ENCODE results near the gene DDX60. TPM values are rescaled to one million over a fixed set of nuclear protein-coding genes. Genes with fewer than 3 reads are reported as not detected.

Gene DDX60
- polyA plus RNA-seq, 1 of the 3 experiments (the other 2 are of a cell fraction) = 2.7 TPM

DNA sequence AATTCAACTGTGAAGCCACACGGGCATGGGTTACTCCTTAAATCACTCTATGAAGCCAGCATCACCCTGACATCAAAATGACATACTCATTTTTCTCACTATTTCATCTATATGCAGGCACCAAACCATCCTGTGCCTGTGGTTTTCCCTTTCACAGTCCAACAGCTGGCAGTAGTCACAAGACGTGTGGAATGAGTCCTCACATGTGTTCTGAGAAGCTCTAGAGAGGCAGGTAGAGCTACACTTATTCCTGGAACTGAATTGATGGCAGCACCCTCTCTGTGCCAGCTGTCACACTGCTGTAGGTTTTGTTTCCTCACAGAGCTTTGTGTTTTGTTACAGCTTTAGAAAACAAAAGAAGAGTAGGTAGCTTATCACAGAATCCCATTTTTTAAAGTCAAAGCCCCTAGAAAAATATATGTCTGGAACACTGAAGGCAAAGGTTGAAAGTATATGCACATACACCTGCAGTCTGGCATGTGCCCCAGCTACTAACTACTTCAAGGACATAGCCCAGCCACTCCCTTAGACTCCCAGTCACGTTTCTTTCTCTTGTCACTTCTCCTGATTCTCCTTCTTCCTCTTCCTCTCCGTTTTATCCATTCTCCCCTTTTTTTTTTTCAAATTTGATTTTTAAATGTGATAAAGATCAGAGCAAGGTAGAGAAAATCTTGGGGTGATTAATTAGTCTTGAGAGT is 119.1 kb downstream of the DDX60 start:
- Histone ChIP-seq H3K9me2 (no peaks in the 10 kb centered on the region), H3K27ac (ENCODE audit: low read depth in 2 of 2, low read length in 1 of 2) (no peak overlapping the region), H3K4me3 (ENCODE audit: low read depth in 2 of 2, low read length in 1 of 2) (no peak overlapping the region), H4K20me1 (ENCODE audit: insufficient read depth) (no peaks in the 10 kb centered on the region), H3K27me3 (ENCODE audit: insufficient read depth) (no peaks in the 10 kb centered on the region), H3K9me3 (peaks cover 7% of the 10 kb centered on the region; the same call in 1 of the 2 replicates), H3K79me2 (ENCODE audit: insufficient read depth) (no peaks in the 10 kb centered on the region), H3K4me1 (ENCODE audit: control insufficient read depth in 1 of 2, insufficient read depth in 2 of 2, low read depth in 1 of 2, low read length in 1 of 2) (no peaks in the 10 kb centered on the region), H3F3A (replicated peaks; ENCODE audit: insufficient read depth) (no peaks in the 10 kb centered on the region), H3K4me2 (no peak overlapping the region), H3K36me3 (replicated peaks in 1 of 2; ENCODE audit: control insufficient read depth in 1 of 2, insufficient read depth in 2 of 2, low read length in 1 of 2) (no peaks in the 10 kb centered on the region), H3K9ac (no peak overlapping the region), H2AFZ (ENCODE audit: low read depth) (no peak overlapping the region)
- 37% methylated on average over 4 of the region's 4 CpGs for WGBS (ENCODE audit: low lambda C conversion rate)
- TF ChIP-seq FOSL2 (IDR thresholded peaks at IDR 0.05; ENCODE audit: borderline replicate concordance, low read depth) (no peak), GABPA (IDR thresholded peaks at IDR 0.05; ENCODE audit: low read depth) (no peak), EZH2phosphoT487 (IDR thresholded peaks at IDR 0.05; ENCODE audit: borderline replicate concordance, low read depth) (no peak), TCF12 (IDR thresholded peaks at IDR 0.05) (no peak), SMC3 (IDR thresholded peaks at IDR 0.05; ENCODE audit: low read depth, low read length) (no peak), CHD2 (IDR thresholded peaks at IDR 0.05; ENCODE audit: low read length, partially characterized antibody) (no peak), JUND (IDR thresholded peaks at IDR 0.05) (no peak)
- CTCF ChIA-PET = interaction anchor here (1.0 kb wide), 1 partner anchor 9 kb away, joined by 3 read pairs; no protein-coding TSS in a partner anchor
- POLR2A ChIA-PET = no interaction called here
- no peak for DNase-seq

DNA sequence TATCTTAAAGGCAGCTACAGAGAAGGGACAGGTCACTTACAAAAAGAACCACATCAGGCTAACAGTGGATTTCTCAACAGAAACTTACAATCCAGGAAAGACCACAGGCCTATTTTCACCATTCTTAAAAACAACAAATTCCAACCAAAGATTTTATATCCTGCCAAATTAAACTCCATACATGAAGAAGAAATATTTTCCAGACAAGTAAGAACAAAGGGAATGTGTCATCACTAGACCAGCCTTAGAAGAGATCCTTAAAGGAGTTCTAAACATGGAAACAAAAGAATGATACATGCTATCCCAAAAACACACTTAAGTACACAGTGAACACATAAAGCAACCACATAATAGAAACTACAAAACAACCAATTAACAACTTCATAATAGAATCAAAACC is 120.6 kb downstream of the DDX60 start:
- TF ChIP-seq ELF1 (IDR thresholded peaks at IDR 0.05) (no peak), FOXM1 (IDR thresholded peaks at IDR 0.05; ENCODE audit: low read depth) (no peak), FOXJ3 (CRISPR knock-in tag; IDR thresholded peaks at IDR 0.05) (no peak)
- TF ChIP-seq, protein P1, sequence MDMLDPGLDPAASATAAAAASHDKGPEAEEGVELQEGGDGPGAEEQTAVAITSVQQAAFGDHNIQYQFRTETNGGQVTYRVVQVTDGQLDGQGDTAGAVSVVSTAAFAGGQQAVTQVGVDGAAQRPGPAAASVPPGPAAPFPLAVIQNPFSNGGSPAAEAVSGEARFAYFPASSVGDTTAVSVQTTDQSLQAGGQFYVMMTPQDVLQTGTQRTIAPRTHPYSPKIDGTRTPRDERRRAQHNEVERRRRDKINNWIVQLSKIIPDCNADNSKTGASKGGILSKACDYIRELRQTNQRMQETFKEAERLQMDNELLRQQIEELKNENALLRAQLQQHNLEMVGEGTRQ (IDR thresholded peaks at IDR 0.05; ENCODE audit: borderline replicate concordance, low read depth, low read length) = no peak
- TF ChIP-seq, protein P2, sequence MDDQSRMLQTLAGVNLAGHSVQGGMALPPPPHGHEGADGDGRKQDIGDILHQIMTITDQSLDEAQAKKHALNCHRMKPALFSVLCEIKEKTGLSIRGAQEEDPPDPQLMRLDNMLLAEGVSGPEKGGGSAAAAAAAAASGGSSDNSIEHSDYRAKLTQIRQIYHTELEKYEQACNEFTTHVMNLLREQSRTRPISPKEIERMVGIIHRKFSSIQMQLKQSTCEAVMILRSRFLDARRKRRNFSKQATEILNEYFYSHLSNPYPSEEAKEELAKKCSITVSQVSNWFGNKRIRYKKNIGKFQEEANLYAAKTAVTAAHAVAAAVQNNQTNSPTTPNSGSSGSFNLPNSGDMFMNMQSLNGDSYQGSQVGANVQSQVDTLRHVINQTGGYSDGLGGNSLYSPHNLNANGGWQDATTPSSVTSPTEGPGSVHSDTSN (IDR thresholded peaks at IDR 0.05) = no peak
- TF ChIP-seq, protein P3, sequence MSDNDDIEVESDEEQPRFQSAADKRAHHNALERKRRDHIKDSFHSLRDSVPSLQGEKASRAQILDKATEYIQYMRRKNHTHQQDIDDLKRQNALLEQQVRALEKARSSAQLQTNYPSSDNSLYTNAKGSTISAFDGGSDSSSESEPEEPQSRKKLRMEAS (IDR thresholded peaks at IDR 0.05; ENCODE audit: low read depth) = no peak
- no peaks in the 10 kb centered on the region; the same call in 1 of the 2 replicates for H3K9me3 ChIP-seq
- no peaks in the 10 kb centered on the region for H3K27me3 ChIP-seq (ENCODE audit: insufficient read depth)
- no peaks in the 10 kb centered on the region for H3F3A ChIP-seq (replicated peaks; ENCODE audit: insufficient read depth)
- H3K79me2 ChIP-seq (ENCODE audit: insufficient read depth) = no peaks in the 10 kb centered on the region
- POLR2A ChIA-PET = no interaction called here
- H4K20me1 ChIP-seq (ENCODE audit: insufficient read depth) = no peaks in the 10 kb centered on the region
- H3K9ac ChIP-seq = no peak overlapping the region
- no peaks in the 10 kb centered on the region for H3K9me2 ChIP-seq
- no peak overlapping the region for H3K27ac ChIP-seq (ENCODE audit: low read depth in 2 of 2, low read length in 1 of 2)
- CTCF ChIA-PET = interaction anchor here (1.4 kb wide), 1 partner anchor 14 kb away, joined by 5 read pairs; no protein-coding TSS in a partner anchor
- no peak for DNase-seq
- H3K4me3 ChIP-seq (ENCODE audit: low read depth in 2 of 2, low read length in 1 of 2) = no peak overlapping the region
- H3K4me2 ChIP-seq = no peak overlapping the region
- no peaks in the 10 kb centered on the region for H3K36me3 ChIP-seq (replicated peaks in 1 of 2; ENCODE audit: control insufficient read depth in 1 of 2, insufficient read depth in 2 of 2, low read length in 1 of 2)
- no peak overlapping the region for H2AFZ ChIP-seq (ENCODE audit: low read depth)
- H3K4me1 ChIP-seq (ENCODE audit: control insufficient read depth in 1 of 2, insufficient read depth in 2 of 2, low read depth in 1 of 2, low read length in 1 of 2) = no peaks in the 10 kb centered on the region
